ENCODE results near the gene ITPK1. TPM values are rescaled to one million over a fixed set of nuclear protein-coding genes. Genes with fewer than 3 reads are reported as not detected.

The ITPK1 gene
- polyA plus RNA-seq, 2 of the 4 experiments (the other 2 are of a cell fraction): 46.2 to 47.0 TPM

- ChIA-PET POLR2A (no interaction called here), CTCF (interaction anchor here (1.1 kb wide), 2 partner anchors 11 to 72 kb away, joined by 3 read pairs; no protein-coding TSS in a partner anchor)
- DNase-seq (ENCODE audit: low read depth in 1 of 2, low spot score in 1 of 2): no peak
- H3K4me3 ChIP-seq: no peak overlapping the region
- TF ChIP-seq CHD2 (IDR thresholded peaks at IDR 0.05; ENCODE audit: low read length, partially characterized antibody) (no peak), REST (IDR thresholded peaks at IDR 0.05) (no peak), SREBF2 (IDR thresholded peaks at IDR 0.05) (no peak), JUN (IDR thresholded peaks at IDR 0.05) (no peak), MAFK (IDR thresholded peaks at IDR 0.05; ENCODE audit: partially characterized antibody) (no peak), ESRRA (IDR thresholded peaks at IDR 0.05; ENCODE audit: borderline replicate concordance, low read length) (no peak), FOSL2 (IDR thresholded peaks at IDR 0.05) (no peak), FOSL2 (CRISPR knock-in tag; IDR thresholded peaks at IDR 0.05) (no peak), HMGXB4 (CRISPR knock-in tag; IDR thresholded peaks at IDR 0.05; ENCODE audit: borderline replicate concordance) (no peak), CHD4 (IDR thresholded peaks at IDR 0.05; ENCODE audit: borderline replicate concordance) (no peak), MAX (IDR thresholded peaks at IDR 0.05) (no peak), MAZ (IDR thresholded peaks at IDR 0.05; ENCODE audit: borderline replicate concordance, low read depth, low read length) (no peak)
- peaks cover 53% of the 10 kb centered on the region for H3K4me1 ChIP-seq
- WGBS (ENCODE audit: missing lambda C conversion rate): 94% methylated on average over 7 of the region's 7 CpGs
- ATAC-seq: no peak
- H3K27ac ChIP-seq: no peak overlapping the region
- FAIRE-seq: no peak
- no peak overlapping the region for H3K4me2 ChIP-seq
- H3K9me3 ChIP-seq: no peaks in the 10 kb centered on the region
These were observed 60.8 kb downstream of the ITPK1 start for GRCh38 chr14:93054876-93055275.

- TF ChIP-seq TFCP2L1 (CRISPR knock-in tag; IDR thresholded peaks at IDR 0.05) (no peak), PHF8 (IDR thresholded peaks at IDR 0.05; ENCODE audit: borderline replicate concordance, low read depth) (no peak), HEYL (CRISPR knock-in tag; IDR thresholded peaks at IDR 0.05) (no peak), E2F6 (IDR thresholded peaks at IDR 0.05; ENCODE audit: borderline replicate concordance, low read depth) (no peak), JUN (IDR thresholded peaks at IDR 0.05) (no peak), RARB (CRISPR knock-in tag; IDR thresholded peaks at IDR 0.05) (no peak), HOXB5 (CRISPR knock-in tag; IDR thresholded peaks at IDR 0.05) (no peak)
- ChIA-PET CTCF (interaction anchor here (2.2 kb wide), 1 partner anchor 59 kb away, joined by 6 read pairs; no protein-coding TSS in a partner anchor), POLR2A (no interaction called here)
- peaks cover 53% of the 10 kb centered on the region for H3K4me1 ChIP-seq
- WGBS (ENCODE audit: missing lambda C conversion rate): 77% methylated on average over 6 of the region's 6 CpGs
- DNase-seq (ENCODE audit: low read depth in 1 of 2, low spot score in 1 of 2) (no peak), ATAC-seq (no peak), FAIRE-seq (no peak)
- no peak overlapping the region for H3K4me3 ChIP-seq
- H3K4me2 ChIP-seq: no peak overlapping the region
- no peak overlapping the region for H3K27ac ChIP-seq
- H3K9me3 ChIP-seq: no peaks in the 10 kb centered on the region
These were observed 61.7 kb downstream of the ITPK1 start for GRCh38 chr14:93054006-93054405.
